Spinal cord (tissue), 10 donors: ENCODE data around the gene BCL7C. TPM values are rescaled to one million over a fixed set of nuclear protein-coding genes. Genes with fewer than 3 reads are reported as not detected.
A peak's percentile ranks its signal among the peaks of the same experiment; 100 is the strongest.

Source experiments
- DNase-seq, 6 donors: peaks; one replicate each; pipeline versions ENCODE4 v3.0.0 to v3.0.0-alpha.2; 2013 to 2015; ENCODE audit warnings: low spot score in 6 of 6, low read depth in 4 of 6
- H3K27ac ChIP-seq: one replicate; pipeline ENCODE4 v1.5.1; 2013; ENCODE audit warnings: low read depth, low read length, control low read depth
- H3K27me3 ChIP-seq: one replicate; pipeline ENCODE4 v1.6.1; 2013; ENCODE audit warnings: low read length; ENCODE audit not compliant: control insufficient read depth, insufficient read depth
- H3K36me3 ChIP-seq: one replicate; pipeline ENCODE4 v1.6.1; 2013; ENCODE audit warnings: low read length; ENCODE audit not compliant: control insufficient read depth, insufficient read depth
- H3K4me1 ChIP-seq: one replicate; pipeline ENCODE4 v1.6.1; 2013; ENCODE audit warnings: low read length; ENCODE audit not compliant: control insufficient read depth, insufficient read depth
- H3K4me3 ChIP-seq: one replicate; pipeline ENCODE4 v1.5.1; 2013; ENCODE audit warnings: low read depth, low read length, control low read depth
- H3K9me3 ChIP-seq: one replicate; pipeline ENCODE4 v1.6.1; 2013; ENCODE audit warnings: low read length; ENCODE audit not compliant: control insufficient read depth, insufficient read depth
- WGBS: methylation state at CpG from one replicate; pipeline ENCODE4 v1.1.5; 2013; ENCODE audit warnings: missing lambda C conversion rate; ENCODE audit not compliant: insufficient coverage; 5-methylcytosine and 5-hydroxymethylcytosine counted together
- polyA plus RNA-seq, 2 donors: library from polyadenylated mRNA; unstranded; fragments of 120-200 nt; gene quantifications; one replicate each; pipeline ENCODE4 v1.2.1, GENCODE V29; 2013; ENCODE audit not compliant: insufficient read length in 2 of 2
- small RNA-seq: library from RNA; depleted of rRNA; stranded (forward); fragments of <200 nt; gene quantifications from one replicate; pipeline ENCODE3, GENCODE V24; 2014; ENCODE audit warnings: low replicate concordance
- total RNA-seq, 2 donors: library from RNA; depleted of rRNA in 1 of 2; stranded (reverse); fragments of 120-200 nt in 1 of 2; fragments of >200 nt in 1 of 2; gene quantifications; one replicate each; pipeline versions ENCODE4 v1.2.3 to v1.2.4, GENCODE V29; 2013 to 2014
- donor health status: healthy.

Gene BCL7C
- total and polyA plus RNA-seq, 4 donors = 27.0 to 71.7 (median 44.0) TPM

DNA sequence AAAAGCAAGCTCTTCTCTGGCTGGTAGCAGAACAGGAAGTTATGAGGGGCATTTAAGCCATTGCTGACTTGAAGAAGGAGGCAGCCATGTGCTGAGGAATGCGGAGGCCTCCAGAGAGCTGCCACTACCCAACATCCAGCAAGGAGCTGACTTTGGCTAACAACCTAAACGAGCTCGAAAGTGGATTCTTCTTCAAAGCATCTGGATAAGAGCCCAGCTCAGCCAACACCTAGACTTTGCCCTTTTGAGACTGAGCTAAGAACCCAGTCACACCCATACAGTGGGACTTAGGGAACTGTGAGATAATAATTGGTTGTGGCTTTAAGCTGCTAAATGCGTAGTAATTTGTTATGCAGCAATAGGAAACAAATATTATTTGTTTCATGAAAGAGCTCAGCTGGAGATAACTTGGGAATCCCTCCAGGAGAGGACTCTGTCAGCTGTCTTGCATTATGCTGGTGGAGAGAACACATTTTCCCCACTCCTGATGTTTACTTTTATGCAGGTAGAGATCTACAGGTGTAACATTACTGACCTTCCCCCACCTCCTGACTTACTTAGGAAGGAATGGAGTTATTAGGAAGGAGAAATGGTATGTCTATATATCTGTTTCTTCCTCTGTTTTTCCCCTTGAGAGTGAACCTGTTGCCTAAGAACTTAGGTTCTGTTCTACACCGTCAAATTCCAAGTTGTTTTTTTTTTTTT, 54.2 kb downstream of the BCL7C start:
- 100% methylated on average over 1 of the region's 5 CpGs for WGBS
- DNase-seq = peak in 1 of 6 donors; percentile 24
- Histone ChIP-seq H3K4me1 (no peaks in the 10 kb centered on the region), H3K9me3 (no peaks in the 10 kb centered on the region), H3K36me3 (peaks cover 6% of the 10 kb centered on the region), H3K27ac (no peak overlapping the region), H3K4me3 (no peak overlapping the region), H3K27me3 (no peaks in the 10 kb centered on the region)

DNA sequence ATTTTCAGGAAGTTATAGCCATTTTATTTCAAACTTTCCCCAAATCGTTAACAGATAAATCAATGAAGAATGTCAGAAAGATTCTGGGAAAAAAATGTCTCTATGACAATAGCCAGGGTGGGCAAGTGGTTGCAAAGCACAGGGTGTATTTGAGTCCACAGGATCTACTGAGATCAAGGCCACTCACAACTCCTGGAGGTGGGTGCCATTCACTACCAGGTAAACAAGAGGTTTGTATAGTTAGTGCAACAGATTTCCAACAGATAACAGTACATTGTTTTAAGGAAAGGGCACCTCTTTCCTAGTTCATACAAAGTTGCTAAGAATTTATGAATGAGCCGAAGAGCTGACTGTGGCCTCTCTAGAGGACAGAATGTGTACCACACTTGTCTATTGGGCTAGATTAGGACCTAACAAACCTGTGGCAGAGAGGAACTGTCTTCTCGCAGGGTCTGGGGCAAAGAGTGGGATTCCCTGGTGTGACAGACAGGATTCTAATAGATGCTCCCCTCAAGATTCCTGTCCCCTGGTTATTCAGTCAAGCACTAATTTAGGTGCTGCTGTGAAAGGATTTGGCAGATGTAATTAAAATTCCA, 54.9 kb downstream of the BCL7C start:
- DNase-seq = no peak
- 94% methylated on average over 2 of the region's 3 CpGs for WGBS

GRCh38 chr16:30837904-30838303, 56.0 kb downstream of the BCL7C start:
- Histone ChIP-seq H3K4me3 (no peak overlapping the region), H3K36me3 (peaks cover 14% of the 10 kb centered on the region), H3K27ac (no peak overlapping the region), H3K4me1 (no peaks in the 10 kb centered on the region), H3K27me3 (no peaks in the 10 kb centered on the region), H3K9me3 (no peaks in the 10 kb centered on the region)
- DNase-seq = no peak
- 100% methylated on average over 1 of the region's 1 CpG for WGBS

More for the DNA sequence above, 54.9 kb downstream of the BCL7C start:
- peaks cover 13% of the 10 kb centered on the region for H3K36me3 ChIP-seq
- no peaks in the 10 kb centered on the region for H3K27me3 ChIP-seq
- H3K9me3 ChIP-seq = no peaks in the 10 kb centered on the region
- no peaks in the 10 kb centered on the region for H3K4me1 ChIP-seq
- H3K4me3 ChIP-seq = no peak overlapping the region
- no peak overlapping the region for H3K27ac ChIP-seq

Small RNA genes within 50 kb of the gene (small RNA-seq; reads per million reads assigned to genes)
- gene MIR4519 = not detected
- gene MIR762 = not detected

Other genes starting within 250 kb of the BCL7C start
- 10 to 100 TPM in 1 of 2 donors, 1 to 10 TPM in 1; 6.3 to 19.8 TPM for gene PRR14, start 243.1 kb downstream of the BCL7C start, total RNA-seq
- gene PRR14, start 243.1 kb downstream of the BCL7C start, polyA plus RNA-seq = 10 to 100 TPM; 60.2 to 65.1 TPM
- 10 to 100 TPM; 11.5 to 26.8 TPM for gene FBRS, start 235.6 kb downstream of the BCL7C start, total RNA-seq
- gene FBRS, start 235.6 kb downstream of the BCL7C start, polyA plus RNA-seq = 10 to 100 TPM; 65.3 to 69.0 TPM
- gene SRCAP, start 194.9 kb downstream of the BCL7C start, total RNA-seq = 10 to 100 TPM; 15.2 to 19.6 TPM
- 10 to 100 TPM; 47.2 to 48.6 TPM for gene SRCAP, start 194.9 kb downstream of the BCL7C start, polyA plus RNA-seq
- 10 to 100 TPM; 16.2 to 24.4 TPM for gene PHKG2, start 145.7 kb downstream of the BCL7C start, total RNA-seq
- gene PHKG2, start 145.7 kb downstream of the BCL7C start, polyA plus RNA-seq = 10 to 100 TPM; 41.2 to 53.9 TPM
- gene CFAP119, start 132.0 kb downstream of the BCL7C start, total RNA-seq = 10 to 100 TPM in 1 of 2 donors, 1 to 10 TPM in 1; 3.3 to 11.2 TPM
- 10 to 100 TPM; 16.0 to 19.1 TPM for gene CFAP119, start 132.0 kb downstream of the BCL7C start, polyA plus RNA-seq
- gene RNF40, start 131.8 kb downstream of the BCL7C start, total RNA-seq = 100 to 1,000 TPM in 1 of 2 donors, 10 to 100 TPM in 1; 70.7 to 101 TPM
- gene RNF40, start 131.8 kb downstream of the BCL7C start, polyA plus RNA-seq = 100 to 1,000 TPM; 128 to 132 TPM
- 10 to 100 TPM in 1 of 2 donors, 1 to 10 TPM in 1; 7.8 to 24.2 TPM for gene ZNF629, start 106.9 kb downstream of the BCL7C start, total RNA-seq
- gene ZNF629, start 106.9 kb downstream of the BCL7C start, polyA plus RNA-seq = 10 to 100 TPM; 26.5 to 27.4 TPM
- 1 to 10 TPM in 1 of 2 donors, under 1 TPM in 1; 0.79 to 2.1 TPM for gene CTF1, start 2.5 kb upstream of the BCL7C start, total RNA-seq
- gene CTF1, start 2.5 kb upstream of the BCL7C start, polyA plus RNA-seq = 1 to 10 TPM; 4.0 to 6.1 TPM
- 10 to 100 TPM; 15.8 to 23.9 TPM for gene FBXL19, start 29.5 kb upstream of the BCL7C start, total RNA-seq
- gene FBXL19, start 29.5 kb upstream of the BCL7C start, polyA plus RNA-seq = 10 to 100 TPM; 86.4 to 90.1 TPM
- gene ORAI3, start 55.0 kb upstream of the BCL7C start, total RNA-seq = 10 to 100 TPM; 10.4 to 28.0 TPM
- 10 to 100 TPM; 13.9 to 15.5 TPM for gene ORAI3, start 55.0 kb upstream of the BCL7C start, polyA plus RNA-seq
- gene SETD1A, start 63.7 kb upstream of the BCL7C start, total RNA-seq = 1 to 10 TPM; 2.3 to 5.0 TPM
- 10 to 100 TPM; 16.7 to 17.4 TPM for gene SETD1A, start 63.7 kb upstream of the BCL7C start, polyA plus RNA-seq
- gene HSD3B7, start 91.1 kb upstream of the BCL7C start, total RNA-seq = 10 to 100 TPM in 1 of 2 donors, 1 to 10 TPM in 1; 9.2 to 14.7 TPM
- 1 to 10 TPM; 5.7 to 7.6 TPM for gene HSD3B7, start 91.1 kb upstream of the BCL7C start, polyA plus RNA-seq
- 10 to 100 TPM; 16.0 to 46.5 TPM for gene STX1B, start 116.6 kb upstream of the BCL7C start, total RNA-seq
- 100 to 1,000 TPM; 116 to 130 TPM for gene STX1B, start 116.6 kb upstream of the BCL7C start, polyA plus RNA-seq
- gene STX4, start 139.5 kb upstream of the BCL7C start, total RNA-seq = 10 to 100 TPM; 28.6 to 45.2 TPM
- gene STX4, start 139.5 kb upstream of the BCL7C start, polyA plus RNA-seq = 10 to 100 TPM; 84.9 to 91.6 TPM
- 1 to 10 TPM; 4.9 to 5.8 TPM for gene ZNF668, start 180.2 kb upstream of the BCL7C start, total RNA-seq
- 10 to 100 TPM; 12.6 TPM for gene ZNF668, start 180.2 kb upstream of the BCL7C start, polyA plus RNA-seq
- 10 to 100 TPM in 1 of 2 donors, 1 to 10 TPM in 1; 5.9 to 14.4 TPM for gene ZNF646, start 180.3 kb upstream of the BCL7C start, total RNA-seq
- gene ZNF646, start 180.3 kb upstream of the BCL7C start, polyA plus RNA-seq = 10 to 100 TPM; 11.2 to 11.9 TPM
- 1 to 10 TPM; 2.0 to 9.8 TPM for gene PRSS53, start 194.9 kb upstream of the BCL7C start, total RNA-seq
- 1 to 10 TPM; 2.5 to 7.1 TPM for gene PRSS53, start 194.9 kb upstream of the BCL7C start, polyA plus RNA-seq
- 100 to 1,000 TPM in 1 of 2 donors, 10 to 100 TPM in 1; 60.0 to 111 TPM for gene VKORC1, start 200.7 kb upstream of the BCL7C start, total RNA-seq
- gene VKORC1, start 200.7 kb upstream of the BCL7C start, polyA plus RNA-seq = 100 to 1,000 TPM in 1 of 2 donors, 10 to 100 TPM in 1; 66.5 to 107 TPM
- 10 to 100 TPM; 13.5 to 25.0 TPM for gene BCKDK, start 214.3 kb upstream of the BCL7C start, total RNA-seq
- 10 to 100 TPM; 49.7 TPM for gene BCKDK, start 214.3 kb upstream of the BCL7C start, polyA plus RNA-seq
- gene KAT8, start 223.6 kb upstream of the BCL7C start, total RNA-seq = 10 to 100 TPM; 38.1 to 81.9 TPM
- 10 to 100 TPM; 54.7 to 69.7 TPM for gene KAT8, start 223.6 kb upstream of the BCL7C start, polyA plus RNA-seq
- under 1 TPM; 0.10 to 0.94 TPM for gene PRSS8, start 241.7 kb upstream of the BCL7C start, total RNA-seq
- 1 to 10 TPM in 1 of 2 donors, under 1 TPM in 1; 0.46 to 1.5 TPM for gene PRSS8, start 241.7 kb upstream of the BCL7C start, polyA plus RNA-seq